TTC549 (cell line): ENCODE measurements around the gene TMEM37.

Source experiments
- FAIRE-seq: peaks from 2 replicates; lab custom pipeline; 2012; peaks lifted over from hg19 to GRCh38; lab: Jason Lieb, UNC

The TMEM37 gene

DNA sequence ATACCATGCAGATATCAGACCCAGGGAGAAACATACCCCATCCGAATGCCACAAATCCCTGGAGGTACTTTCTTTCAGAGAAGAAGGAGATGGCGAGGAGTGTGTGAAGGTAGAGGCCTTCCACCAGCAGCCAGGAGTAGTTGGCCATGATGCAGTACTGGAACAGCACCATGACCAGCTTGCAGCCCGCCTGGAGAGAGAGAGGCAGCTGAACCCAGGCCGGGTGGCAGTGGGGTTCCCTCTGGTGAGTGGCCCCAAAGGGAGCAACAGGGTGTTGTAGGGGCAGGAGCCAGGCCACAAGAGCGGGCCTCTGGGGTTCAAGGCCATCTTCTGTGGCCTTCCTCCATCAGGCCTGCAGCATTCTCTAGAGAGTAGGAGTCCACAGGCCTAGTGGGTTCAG, 30.2 kb downstream of the TMEM37 start:
- FAIRE-seq, result no peak

DNA sequence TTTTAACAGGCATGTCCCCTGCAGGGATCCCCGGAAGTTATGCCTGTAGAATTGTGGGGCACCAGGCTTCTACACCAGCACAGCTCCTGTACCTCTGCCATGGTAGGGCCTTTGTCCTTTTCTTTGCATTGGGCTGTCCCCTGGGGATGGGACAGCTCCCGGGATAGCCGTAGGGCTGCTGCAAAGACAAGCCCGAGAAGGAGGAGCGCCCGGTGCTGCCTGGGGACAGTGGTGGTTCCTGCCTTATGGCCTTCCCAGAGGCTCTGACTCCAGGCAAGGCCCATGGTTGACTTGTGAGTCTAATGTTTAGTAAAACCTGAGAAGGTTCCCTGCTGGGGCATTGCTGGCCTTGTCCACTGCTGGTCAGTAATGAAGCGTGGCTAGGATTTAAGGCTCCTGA, 30.9 kb downstream of the TMEM37 start:
- FAIRE-seq, result no peak

DNA sequence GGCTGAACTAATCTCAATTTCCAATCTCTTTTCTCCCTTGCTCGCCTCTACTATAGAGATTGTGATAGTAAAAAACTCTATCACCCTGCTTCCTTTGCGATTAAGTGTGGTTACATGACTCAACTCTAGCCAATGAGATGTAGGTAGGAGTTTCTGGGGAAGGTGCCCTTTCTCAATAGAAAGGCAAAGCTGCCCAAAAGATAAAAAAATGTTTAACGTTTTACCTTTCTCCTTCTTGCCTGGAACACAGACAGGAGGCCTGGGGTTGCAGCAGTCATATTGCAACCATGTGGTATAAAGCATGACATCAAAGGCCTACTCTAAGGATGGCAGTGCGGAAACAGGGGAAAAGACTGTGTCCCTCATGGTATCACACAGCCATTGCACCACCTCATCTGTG, 31.5 kb downstream of the TMEM37 start:
- no peak for FAIRE-seq

DNA sequence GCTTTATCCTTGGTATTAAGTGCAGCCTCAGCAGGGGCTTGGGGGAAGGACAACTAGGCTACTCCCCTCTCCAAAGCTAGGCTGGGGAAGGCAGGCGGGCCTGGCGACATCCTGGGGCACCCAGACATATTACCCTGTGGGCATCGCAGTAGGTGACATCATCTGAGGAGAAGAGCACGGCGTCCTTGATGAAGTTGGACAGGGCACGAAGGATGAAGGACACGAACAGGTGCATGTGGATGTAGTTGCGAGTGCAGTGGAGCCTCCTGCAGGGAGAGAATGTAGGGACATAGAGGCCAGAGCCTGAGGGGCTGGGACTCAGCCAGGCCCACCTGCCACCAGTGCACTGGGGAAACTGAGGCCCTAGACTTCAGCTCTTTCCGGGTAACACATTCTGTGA, 32.3 kb downstream of the TMEM37 start:
- FAIRE-seq, result no peak

DNA sequence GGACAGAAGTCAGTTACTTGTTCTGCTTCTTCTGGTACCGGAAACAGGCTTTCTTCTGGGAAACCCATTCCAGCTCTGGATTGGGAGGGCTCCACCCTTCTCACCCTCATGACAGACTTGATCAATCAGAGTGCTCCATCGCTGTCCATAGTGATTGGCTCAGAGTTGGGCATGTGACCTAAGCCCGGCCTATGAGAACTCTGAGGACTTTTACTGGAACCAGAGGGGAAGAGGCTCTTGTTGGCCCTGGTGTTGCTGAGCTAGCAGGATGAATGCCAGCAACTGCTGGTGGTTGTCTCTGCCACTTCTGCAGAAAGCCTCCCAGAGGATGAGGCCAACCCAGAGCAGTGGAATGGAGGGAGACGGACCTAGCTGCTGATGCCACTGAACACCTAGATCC, 33.3 kb downstream of the TMEM37 start:
- no peak for FAIRE-seq

DNA sequence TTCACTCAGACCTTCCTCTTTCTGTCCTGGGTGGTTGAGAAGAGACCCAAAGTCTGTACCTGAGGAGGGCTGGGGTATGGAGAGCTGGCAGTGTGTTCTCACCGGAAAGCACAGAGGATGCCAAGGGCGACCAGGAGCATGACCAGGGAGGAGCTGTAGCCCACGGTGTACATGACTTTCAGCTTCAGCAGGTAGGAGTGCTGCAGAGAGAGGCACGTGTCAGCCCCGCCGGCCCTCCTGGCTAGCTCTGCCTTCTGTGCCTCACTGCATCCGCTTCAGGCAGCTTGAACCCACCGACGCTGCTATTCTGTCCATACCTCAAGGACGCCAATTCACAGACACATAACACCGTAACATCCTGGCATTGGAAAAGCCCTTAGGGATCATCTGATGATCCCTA, 34.0 kb downstream of the TMEM37 start:
- FAIRE-seq, result no peak

DNA sequence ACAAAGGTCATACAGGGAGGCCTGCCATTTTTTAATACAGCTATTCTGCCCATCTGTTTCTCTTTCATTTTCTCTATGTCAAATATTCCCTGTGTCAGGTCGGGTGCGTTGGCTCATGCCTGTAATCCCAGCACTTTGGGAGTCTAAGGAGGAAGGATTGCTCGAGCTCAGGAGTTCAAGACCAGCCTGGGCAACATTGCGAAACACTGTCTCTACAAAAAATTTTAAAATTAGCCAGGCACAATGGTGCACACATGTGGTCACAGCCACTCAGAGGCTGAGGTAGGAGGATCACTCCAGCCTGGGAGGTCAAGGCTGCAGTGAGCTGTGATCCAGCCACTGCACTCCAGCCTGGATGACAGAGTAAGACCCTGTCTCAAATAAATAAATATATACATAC, 34.7 kb downstream of the TMEM37 start:
- FAIRE-seq, result no peak

DNA sequence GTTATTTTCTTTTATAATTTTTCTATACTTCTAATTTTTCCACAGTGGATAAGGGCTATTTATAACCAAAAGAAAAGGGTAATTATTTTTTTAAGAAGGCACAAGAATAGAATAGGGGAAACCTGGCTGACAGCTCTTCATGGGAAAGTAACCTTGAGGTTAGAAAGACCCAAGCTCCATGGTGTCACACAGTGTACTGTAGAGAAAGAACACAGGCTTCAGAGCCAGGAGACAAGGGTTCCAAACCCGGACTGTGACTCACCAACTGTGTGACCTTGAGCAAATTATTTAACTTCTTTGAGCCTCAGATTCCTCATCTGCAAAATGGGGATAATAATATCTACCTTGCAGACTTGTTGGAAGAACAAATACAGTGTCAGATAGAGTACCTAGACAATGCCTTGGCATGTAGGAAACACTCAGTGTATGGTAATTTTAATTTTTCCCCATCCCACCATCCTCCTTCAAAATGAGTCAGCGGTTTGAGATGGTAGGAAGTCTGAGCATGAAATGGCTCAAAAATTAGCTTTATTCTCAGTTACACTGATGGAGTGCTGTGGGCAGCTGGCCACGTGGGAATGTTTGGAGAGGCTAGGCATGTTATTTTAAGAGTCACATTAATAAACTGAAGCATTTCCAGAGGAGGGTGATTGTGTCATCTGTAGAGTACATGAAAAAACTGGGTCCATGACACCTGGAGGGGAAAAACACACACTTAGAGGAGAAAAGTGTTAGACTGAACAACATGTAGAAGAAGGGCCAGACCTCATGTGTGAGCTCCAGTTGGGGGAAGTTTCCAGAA, 36.7 kb downstream of the TMEM37 start:
- no peak for FAIRE-seq

DNA sequence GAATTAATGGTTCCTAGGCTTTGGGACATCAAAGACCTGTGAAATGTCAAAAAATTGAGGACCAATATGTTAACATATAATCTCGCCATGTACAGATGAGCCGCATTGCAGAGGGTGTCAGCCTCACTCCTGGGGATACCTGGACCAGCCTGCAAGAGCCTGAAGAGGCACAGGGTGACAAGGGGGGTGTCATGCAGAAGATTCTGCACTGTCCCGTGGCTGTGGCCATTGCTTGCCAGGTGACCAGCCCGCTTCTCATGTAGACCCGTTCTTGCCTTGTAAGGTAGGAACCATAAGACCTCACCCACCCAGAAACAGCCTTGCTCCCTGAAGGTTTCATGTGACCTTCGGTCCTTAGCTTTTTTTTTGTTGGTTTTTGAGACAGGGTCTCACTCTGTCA, 37.5 kb downstream of the TMEM37 start:
- no peak for FAIRE-seq

DNA sequence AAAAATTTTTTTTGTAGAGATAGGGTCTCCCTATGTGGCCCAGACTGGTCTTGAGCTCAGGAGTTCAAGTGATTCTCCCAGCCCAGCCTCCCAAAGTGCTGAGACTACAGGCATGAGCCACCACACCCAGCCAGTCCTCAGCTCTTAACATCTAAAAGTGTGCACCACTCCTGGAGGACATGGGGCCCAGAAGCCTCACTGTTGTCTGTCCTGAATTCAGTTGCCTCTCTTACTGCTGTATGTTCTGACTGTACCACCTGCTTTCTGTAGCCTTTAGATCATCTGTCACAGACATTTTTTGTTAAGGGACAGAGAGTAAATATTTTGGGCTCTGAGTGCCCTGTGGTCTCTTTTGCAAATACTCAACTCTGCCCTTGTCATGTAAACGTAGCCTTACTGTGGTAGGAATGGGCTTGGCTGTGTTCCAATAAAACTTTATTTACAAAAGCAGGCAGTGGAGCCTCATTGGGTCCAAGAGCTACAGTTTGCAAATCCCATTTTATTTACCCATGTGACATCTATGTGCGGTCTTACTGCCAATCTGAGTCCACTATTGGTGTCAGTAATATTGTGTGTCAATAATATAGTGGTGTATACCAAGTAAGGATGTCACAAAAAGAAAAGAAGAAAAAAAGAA, 38.1 kb downstream of the TMEM37 start:
- FAIRE-seq, result no peak

DNA sequence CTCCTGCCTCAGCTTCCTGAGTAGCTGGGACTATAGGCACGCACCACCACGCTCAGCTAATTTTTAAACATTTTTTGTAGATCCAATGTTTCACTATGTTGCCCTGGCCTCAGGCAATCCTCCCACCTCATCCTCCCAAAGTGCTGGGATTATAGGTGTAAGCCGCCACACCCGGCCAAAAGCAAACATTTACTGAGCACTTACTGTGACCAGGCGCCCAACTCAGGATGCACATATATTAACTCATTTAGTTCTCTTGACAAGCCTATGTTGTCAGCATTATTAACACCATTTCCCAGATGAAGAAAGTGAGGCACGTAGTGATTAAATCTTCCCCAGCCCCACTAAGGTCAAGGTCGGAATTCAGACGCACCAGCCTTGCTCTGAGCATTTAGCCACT, 41.1 kb downstream of the TMEM37 start:
- no peak for FAIRE-seq

DNA sequence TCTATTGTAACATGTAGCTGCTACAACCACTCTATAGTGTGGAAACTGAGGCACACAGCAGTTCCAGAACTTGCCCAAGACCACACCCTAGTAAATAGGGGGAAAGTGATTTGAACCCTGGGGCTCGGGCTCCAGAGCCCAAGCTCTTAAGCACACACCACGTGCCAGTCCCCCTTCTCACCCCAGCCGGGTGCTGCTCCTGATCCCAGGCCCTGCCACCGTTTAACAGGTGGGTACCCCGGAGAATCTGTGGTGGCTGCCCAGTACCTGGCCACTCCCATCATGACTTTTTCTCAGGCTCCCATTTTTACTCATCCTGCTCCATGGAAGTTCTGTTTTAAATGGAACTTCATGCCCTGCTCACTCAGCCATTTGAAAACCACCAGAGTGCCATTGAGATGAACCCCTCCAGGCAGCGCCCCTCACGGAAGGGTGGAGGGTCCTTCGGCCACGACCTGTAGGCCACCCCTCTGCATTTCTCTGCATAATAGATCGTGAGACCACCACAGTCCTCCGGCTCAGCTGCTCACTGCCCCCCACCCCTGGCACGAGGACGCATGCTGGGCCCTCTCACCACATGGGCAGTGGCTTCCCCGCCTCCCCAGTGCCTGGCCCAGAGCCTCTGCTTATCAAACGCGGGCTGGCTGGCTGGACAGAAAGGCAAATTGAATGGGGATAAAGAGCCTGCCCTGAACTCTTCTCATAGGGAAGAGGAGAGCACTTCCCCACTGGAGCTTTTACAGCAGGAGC, 42.1 kb downstream of the TMEM37 start:
- no peak for FAIRE-seq

DNA sequence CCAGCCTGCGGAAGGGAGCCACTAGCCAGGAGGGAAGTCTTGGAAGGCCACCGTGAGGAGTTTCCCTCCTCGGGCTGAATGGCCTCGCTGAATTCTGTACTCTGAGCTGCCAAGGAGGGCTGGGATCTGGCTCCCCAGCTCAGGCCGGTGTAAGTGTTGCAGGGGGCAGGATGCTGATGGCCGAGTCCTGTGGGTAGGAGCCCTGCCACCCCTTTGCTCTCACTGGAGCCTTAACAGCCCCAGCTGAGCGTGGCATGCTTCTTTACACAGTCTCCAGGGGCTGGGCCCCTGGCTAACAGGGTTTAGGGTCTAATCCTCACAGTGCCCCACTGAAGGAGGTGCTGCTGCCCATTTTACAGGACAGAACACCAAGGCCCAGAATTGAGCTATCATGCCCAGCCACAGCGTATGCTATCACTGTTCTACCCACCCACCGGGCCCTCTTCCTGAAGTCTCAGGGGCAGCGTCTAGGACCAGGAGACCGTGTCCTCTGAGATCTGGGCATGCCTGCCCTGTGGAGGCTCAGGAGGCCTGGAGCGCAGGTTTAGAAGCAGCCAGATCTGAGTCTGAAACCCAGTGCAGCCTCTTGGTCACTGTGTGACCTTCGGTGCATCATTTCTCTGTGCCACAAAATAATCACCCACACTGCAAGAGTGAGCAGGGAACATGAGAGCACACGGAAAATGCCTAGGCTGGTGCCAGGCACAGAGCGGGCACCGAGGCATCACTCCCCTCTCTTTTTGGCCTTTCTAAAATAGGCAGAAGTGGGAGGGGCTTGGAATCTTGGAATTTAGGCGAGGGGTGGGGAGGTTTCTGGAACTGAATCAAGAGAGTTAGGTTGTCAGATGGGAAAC, 42.9 kb downstream of the TMEM37 start:
- no peak for FAIRE-seq

DNA sequence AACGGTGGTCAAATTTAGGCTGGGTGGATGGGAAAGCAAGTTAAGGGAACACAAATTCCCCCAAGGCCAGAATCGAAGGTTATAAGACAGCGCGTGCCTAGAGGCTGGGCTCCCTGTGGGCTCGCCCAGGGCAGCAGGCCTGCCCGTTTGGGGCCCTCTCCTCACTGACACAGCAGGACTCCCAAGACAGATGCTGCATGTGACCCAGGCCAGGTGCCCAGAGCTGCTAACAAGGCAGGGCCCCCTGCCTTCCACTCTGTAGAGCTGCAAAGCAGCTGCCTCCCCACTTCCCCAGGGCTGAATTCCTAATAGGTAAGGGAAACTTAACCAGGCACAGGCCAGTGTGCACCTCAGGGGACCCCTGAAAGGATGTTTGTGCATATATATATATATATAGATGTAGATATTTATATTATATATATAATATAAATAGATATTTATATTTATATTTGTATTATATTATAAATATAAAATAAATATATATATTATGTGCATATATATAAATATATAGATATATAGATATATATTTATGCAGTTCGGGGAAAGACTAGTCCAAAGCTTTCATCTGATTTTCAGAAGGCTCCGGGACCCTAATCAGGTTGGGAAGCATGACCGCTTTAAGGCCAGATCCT, 43.7 kb downstream of the TMEM37 start:
- peak; percentile 34 for FAIRE-seq

DNA sequence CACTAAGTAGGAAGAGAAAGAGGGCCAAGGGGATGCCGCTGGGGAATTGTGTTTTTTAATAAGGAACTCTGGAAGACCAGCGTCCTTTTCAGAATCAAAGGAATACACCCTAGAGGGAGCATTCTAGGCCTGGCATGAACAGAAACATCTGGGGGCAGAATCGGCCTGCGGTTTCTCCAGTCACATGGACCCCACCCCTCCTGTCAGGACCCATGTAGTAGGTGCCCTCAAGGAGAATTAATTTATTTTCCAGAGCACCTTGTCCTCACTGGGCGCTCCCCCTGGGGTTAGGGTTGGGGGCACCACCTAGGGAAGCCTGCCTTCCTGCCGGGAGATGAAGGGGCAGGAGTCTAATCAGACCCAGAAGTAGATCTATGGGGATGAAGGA, 44.2 kb downstream of the TMEM37 start:
- no peak for FAIRE-seq

DNA sequence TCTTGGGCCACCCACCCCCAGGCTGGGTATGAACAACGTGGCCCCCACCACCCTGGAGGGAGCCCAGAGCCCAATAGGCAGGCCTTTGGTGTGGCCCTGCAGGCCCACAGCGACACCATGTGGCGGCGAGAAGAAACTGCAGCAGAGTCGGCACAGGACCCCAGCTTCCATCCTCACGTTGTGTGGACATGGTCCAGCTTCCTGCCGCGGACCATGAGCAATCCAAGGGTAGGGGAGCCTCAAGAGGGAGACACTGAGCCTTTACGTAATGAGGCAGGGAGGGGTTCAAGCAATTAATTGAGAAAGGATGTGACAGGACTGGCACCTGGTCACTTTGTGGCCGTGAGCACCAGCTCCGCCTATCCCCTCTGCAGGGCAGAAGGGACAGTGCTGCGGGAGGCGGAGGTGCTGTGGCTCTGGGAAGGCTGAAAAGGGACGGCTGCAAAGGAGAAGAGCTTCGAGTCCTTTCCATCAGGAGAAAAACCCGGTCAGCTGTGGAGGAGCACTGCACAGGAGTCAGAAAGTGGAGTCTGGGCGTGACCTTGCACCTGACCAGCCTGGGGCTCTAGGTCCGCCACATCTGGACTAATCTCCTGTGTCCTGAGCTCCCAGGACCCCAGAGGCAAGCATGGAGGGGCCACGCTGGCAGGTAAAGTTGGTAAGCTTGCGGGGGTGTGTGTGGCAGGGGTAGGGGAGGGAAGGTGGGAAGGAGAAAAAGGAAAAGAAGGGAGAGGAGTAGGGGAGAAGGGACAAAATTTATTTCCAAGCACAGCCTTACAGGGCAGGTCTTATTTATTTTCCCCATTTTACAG, 44.9 kb downstream of the TMEM37 start:
- peak; percentile 70 for FAIRE-seq

DNA sequence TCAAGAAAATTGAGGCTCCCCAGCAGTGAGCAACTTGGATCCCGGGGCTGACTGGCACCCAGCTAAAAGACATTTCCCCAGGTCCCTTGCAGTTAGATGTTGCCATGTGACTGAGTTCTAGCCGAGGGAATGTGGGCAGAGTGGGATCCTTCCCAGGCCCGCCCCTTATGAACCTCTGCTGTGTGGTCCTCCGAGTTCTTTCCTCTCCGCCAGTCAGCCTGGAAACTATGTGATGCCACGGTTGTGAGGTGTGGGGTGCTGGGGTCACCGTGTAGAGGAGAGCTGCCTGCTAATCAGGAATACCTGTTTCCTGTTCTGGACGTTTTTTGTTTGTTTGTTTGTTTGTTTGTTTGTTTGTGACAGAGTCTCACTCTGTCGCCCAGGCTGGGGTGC, 45.5 kb downstream of the TMEM37 start:
- no peak for FAIRE-seq

DNA sequence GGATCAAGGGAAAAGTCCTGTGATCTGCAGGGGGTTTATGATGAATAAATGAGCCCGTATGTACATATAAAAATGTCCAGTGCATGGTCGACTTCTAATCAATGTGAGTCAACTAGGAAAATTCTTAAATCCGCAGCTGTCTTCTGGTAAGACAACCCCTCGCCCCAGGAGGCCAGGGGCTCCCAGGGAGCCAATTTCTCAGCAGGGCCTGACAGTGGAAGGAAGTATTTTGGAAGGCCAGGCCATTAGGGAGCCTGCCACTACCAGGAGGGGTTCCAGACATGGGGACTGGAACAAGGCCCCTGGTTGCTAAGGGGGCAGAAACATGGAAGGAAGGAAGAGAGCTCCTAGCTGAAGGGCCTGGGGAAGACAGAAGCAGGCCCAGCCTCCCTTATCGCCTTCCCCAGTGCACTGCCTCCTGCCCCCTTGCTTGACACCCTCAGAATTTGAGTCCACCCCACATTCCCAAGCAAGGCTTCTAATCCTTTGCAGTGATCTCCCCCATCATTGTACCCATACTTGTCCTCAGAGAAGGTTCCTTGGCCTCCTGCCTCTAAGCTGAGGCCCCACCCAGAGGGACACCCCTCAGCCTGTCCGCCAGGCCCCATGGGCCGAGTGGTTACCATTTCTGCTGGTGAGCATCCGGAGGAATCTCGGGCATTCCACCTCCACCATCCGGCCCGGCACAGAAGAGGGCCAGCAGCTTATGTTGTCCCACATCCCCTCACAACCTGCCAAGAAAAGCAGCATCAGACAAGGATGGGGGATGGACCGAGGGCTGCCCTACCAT, 46.7 kb downstream of the TMEM37 start:
- no peak for FAIRE-seq

DNA sequence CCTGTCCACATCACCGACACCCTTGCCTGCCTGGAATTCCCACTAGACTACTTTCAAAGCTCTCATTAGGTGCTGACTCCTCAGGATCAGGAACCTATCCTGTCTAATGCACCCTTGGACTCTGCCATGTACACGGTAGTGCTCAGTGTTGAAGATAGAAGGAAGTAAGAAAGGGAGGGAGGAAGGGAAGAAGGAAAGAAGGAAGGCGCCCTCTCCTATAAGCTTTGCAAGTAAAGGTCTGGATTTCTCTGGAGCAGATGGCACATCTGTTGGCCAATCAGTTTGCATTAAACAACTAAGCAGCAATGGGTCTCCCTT, 47.3 kb downstream of the TMEM37 start:
- FAIRE-seq, result no peak

DNA sequence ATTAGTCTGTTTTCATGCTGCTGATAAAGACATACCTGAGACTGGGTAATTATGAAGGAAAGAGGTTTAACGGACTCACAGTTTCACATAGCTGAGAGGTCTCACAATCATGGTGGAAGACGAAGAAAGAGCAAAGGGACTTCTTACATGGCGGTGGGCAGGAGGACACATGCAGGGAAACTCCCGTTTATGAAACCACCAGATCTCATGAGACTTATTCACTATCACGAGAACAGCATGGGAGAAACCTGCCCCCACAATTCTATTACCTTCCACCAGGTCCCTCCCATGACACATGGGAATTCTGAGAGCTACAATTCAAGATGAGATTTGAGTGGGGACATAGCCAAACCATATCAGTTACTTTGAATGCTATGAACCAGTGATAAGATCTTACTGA, 48.5 kb downstream of the TMEM37 start:
- no peak for FAIRE-seq

DNA sequence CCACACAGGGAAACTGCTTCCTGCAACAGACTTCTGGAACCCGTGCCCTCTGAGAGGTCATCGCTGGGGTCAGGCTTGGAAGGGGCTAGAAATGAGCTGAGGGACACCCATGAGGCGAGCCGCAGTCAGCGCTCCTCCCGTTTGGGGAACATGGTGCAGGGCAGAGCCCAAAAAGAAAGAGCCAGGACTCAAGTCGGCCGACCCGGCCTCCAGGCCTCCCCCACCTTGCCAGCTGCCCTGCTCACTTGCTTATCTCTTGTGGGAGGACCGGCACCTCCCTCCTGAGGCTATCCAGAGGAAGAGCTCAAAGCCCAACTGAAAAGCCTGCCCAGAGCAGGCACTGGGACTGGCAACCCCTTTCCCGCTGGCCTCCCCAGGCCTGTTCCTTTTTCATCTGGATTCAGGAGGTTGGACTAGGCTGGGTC, 49.1 kb downstream of the TMEM37 start:
- FAIRE-seq, result no peak
